22Rv1 (cell line): ENCODE measurements around the gene POGLUT2.

Source experiments
- ZFX ChIP-seq: fragments of 450-650 bp; IDR thresholded peaks from 2 replicates; pipeline ENCODE4 v1.6.1; 2017; ENCODE audit warnings: antibody characterized with exemption, borderline replicate concordance
- TF ChIP-seq, protein P1 (sequence below): fragments of 450-650 bp; IDR thresholded peaks from 2 replicates; pipeline ENCODE4 v1.5.1; 2017; ENCODE audit warnings: mild to moderate bottlenecking

DNA sequence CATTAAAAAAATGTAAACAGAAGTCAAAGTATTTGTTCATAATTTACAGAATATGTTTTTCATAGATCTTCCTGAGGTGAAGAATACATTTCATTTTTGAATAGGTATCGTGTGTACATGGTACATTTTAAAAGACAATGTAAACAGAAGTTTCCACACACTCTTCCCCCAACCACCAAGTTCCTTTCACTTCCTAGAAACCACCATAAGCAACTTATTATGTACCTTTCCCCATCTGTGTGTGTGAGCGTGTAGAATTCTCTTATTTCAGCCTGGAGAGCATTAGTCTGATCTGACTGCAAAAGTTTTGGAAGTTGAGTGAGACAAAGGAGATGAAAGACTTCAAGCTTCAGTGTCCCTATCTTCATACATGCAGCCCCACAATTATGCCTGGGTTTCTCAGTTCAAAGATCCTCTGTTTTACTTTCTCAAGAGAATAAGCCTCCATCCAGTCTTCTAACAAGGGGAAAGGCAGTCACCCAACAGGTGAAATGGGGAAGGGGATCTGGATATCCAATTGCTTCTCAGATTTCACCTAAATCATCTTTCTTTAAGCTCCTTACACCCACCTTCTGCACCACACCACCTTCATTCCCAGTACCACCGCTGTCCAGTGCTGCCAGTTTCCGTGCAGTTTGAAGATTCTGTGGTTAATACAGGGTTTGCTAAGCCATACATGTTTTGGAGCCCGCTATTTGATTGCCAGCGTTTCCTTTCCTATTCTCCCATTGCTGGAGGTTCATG lies 27.3 kb downstream of the POGLUT2 start:
- TF ChIP-seq, protein P1, sequence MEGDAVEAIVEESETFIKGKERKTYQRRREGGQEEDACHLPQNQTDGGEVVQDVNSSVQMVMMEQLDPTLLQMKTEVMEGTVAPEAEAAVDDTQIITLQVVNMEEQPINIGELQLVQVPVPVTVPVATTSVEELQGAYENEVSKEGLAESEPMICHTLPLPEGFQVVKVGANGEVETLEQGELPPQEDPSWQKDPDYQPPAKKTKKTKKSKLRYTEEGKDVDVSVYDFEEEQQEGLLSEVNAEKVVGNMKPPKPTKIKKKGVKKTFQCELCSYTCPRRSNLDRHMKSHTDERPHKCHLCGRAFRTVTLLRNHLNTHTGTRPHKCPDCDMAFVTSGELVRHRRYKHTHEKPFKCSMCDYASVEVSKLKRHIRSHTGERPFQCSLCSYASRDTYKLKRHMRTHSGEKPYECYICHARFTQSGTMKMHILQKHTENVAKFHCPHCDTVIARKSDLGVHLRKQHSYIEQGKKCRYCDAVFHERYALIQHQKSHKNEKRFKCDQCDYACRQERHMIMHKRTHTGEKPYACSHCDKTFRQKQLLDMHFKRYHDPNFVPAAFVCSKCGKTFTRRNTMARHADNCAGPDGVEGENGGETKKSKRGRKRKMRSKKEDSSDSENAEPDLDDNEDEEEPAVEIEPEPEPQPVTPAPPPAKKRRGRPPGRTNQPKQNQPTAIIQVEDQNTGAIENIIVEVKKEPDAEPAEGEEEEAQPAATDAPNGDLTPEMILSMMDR = no peak
- TF ChIP-seq ZFX = no peak
